HG03457 (cell line): Measurements from ENCODE around the gene TMPRSS7.
"Not testable (repeated sequence)": the region's sequence is repeated elsewhere in the genome, so short reads cannot be mapped to it uniquely, and the experiment has no call there.

ENCODE experiments used
- ATAC-seq: cut with Tn5 transposase; IDR thresholded peaks from one replicate; pipeline ENCODE4 v1.9.1; 2021; ENCODE audit warnings: moderate number of reproducible peaks; ENCODE audit not compliant: unreplicated experiment

TMPRSS7 gene

GRCh38 chr3:112053229-112053628, 18.7 kb downstream of the TMPRSS7 start:
- no peak for ATAC-seq

GRCh38 chr3:112056451-112056929, 22.0 kb downstream of the TMPRSS7 start:
- no peak for ATAC-seq

- no peak for ATAC-seq
These were observed 25.0 kb downstream of the TMPRSS7 start for GRCh38 chr3:112059497-112059896.

- ATAC-seq = no peak
These were observed 26.6 kb downstream of the TMPRSS7 start for GRCh38 chr3:112061152-112061551.

GRCh38 chr3:112072387-112073060, 38.0 kb downstream of the TMPRSS7 start:
- not testable (repeated sequence) for ATAC-seq

- no peak for ATAC-seq
These were observed 39.5 kb downstream of the TMPRSS7 start for GRCh38 chr3:112074006-112074405.

GRCh38 chr3:112074616-112075497, 40.3 kb downstream of the TMPRSS7 start:
- no peak for ATAC-seq

GRCh38 chr3:112078125-112079083, 43.9 kb downstream of the TMPRSS7 start:
- ATAC-seq = no peak

- no peak for ATAC-seq
These were observed 48.7 kb downstream of the TMPRSS7 start for GRCh38 chr3:112083239-112083638.

- no peak for ATAC-seq
These were observed 50.6 kb downstream of the TMPRSS7 start for GRCh38 chr3:112084980-112085705.

- no peak for ATAC-seq
These were observed 51.2 kb downstream of the TMPRSS7 start for GRCh38 chr3:112085735-112086075.

GRCh38 chr3:112086076-112086854, 51.7 kb downstream of the TMPRSS7 start, which contains the start of gene C3orf52:
Gene C3orf52 (plus strand): TSS chr3:112086389. CDS start chr3:112086408, 19 bp downstream.
- ATAC-seq = peak; percentile 86

- no peak for ATAC-seq
These were observed 52.5 kb downstream of the TMPRSS7 start for GRCh38 chr3:112086875-112087524.

- no peak for ATAC-seq
These were observed 53.2 kb downstream of the TMPRSS7 start for GRCh38 chr3:112087746-112088145.

- ATAC-seq = no peak
These were observed 54.4 kb downstream of the TMPRSS7 start for GRCh38 chr3:112088944-112089343.

GRCh38 chr3:112089956-112090886, 55.7 kb downstream of the TMPRSS7 start:
- ATAC-seq = no peak

- no peak for ATAC-seq
These were observed 56.5 kb downstream of the TMPRSS7 start for GRCh38 chr3:112090887-112091586.
